K562 (cell line): ENCODE data around the gene HS3ST3B1. TPM values are rescaled to one million over a fixed set of nuclear protein-coding genes. Genes with fewer than 3 reads are reported as not detected.

ENCODE experiments used
- BRF1 ChIP-seq: IDR thresholded peaks from 3 replicates; pipeline ENCODE4 v1.6.1; 2011; ENCODE audit warnings: borderline replicate concordance, mild to moderate bottlenecking; ENCODE audit not compliant: insufficient read length; ENCODE audit errors: extremely low read depth
- CCAR2 ChIP-seq: fragments of 200-400 bp; formaldehyde crosslinking; IDR thresholded peaks from 2 replicates; pipeline ENCODE4 v1.6.1; 2017; ENCODE audit warnings: mild to moderate bottlenecking, low read depth, low read length
- CEBPG ChIP-seq, 3 experiments: fragments of 200-800 bp in 1 of 3; sonication (Bioruptor generic) in 1 of 3; sonication (generic) in 1 of 3; formaldehyde crosslinking in 1 of 3; IDR thresholded peaks in 2 of 3; conservative IDR thresholded peaks in 1 of 3; 2 replicates each; pipeline versions ENCODE4 v1.6.1 to v1.8.0; 2016 to 2022; ENCODE audit warnings: missing compliant biosample characterization in 2 of 3, missing genetic modification characterization in 2 of 3, mild to moderate bottlenecking in 1 of 3, missing genetic modification reagents in 1 of 3
- NR2F6 ChIP-seq: fragments of 450-650 bp; formaldehyde crosslinking; IDR thresholded peaks from 2 replicates; pipeline ENCODE4 v1.4.0; 2020; ENCODE audit warnings: mild to moderate bottlenecking
- PHB ChIP-seq: fragments of 250-450 bp; sonication (Bioruptor Pico); IDR thresholded peaks from 2 replicates; pipeline ENCODE4 v1.5.0; 2021
- PML ChIP-seq: IDR thresholded peaks from 2 replicates; pipeline ENCODE4 v1.6.1; 2012; ENCODE audit warnings: low read length, inconsistent platforms
- POLR2A ChIP-seq: fragments of 450-650 bp; conservative IDR thresholded peaks from 2 replicates; pipeline ENCODE4 v1.6.1; 2016
- PRMT5 ChIP-seq: sonication (generic); formaldehyde crosslinking; IDR thresholded peaks from 2 replicates; pipeline ENCODE4 v1.5.0; 2020; ENCODE audit warnings: missing genetic modification reagents
- TEAD4 ChIP-seq, 2 experiments: sonication (generic) in 1 of 2; formaldehyde crosslinking in 1 of 2; IDR thresholded peaks; 2 replicates each; pipeline versions ENCODE4 v1.6.1 to v1.8.0; 2012 to 2022; ENCODE audit warnings: borderline replicate concordance in 1 of 2, inconsistent platforms in 1 of 2, low read length in 1 of 2, mild to moderate bottlenecking in 1 of 2, missing genetic modification reagents in 1 of 2
- ZKSCAN8 ChIP-seq: fragments of 200-800 bp; sonication (Bioruptor generic); IDR thresholded peaks from 2 replicates; pipeline ENCODE4 v1.6.1; 2016; ENCODE audit warnings: missing genetic modification characterization, missing compliant biosample characterization
- polyA plus RNA-seq, 8 experiments: library from polyadenylated mRNA; depleted of rRNA in 4 of 8; stranded (reverse) in 5 of 8; unstranded in 3 of 8; fragments of >200 nt; fragmentation: Nextera tagmentation in 2 of 8; fragmentation: Illumina TruSeq in 1 of 8; extraction: Ambion mirVana in 2 of 8; extraction: Trizol in 1 of 8; gene quantifications; 2 replicates each; pipeline versions ENCODE4 v1.2.1 to v1.2.3, GENCODE V29; 2011 to 2014; ENCODE audit warnings: inconsistent platforms in 1 of 8, missing spikeins in 1 of 8
- total RNA-seq, 7 experiments: library from RNA; depleted of rRNA in 6 of 7; stranded (reverse); fragments of >200 nt in 6 of 7; fragmentation: Illumina TruSeq in 2 of 7; extraction: Trizol in 2 of 7; gene quantifications; 2 replicates each; pipeline versions ENCODE4 v1.2.1 to v1.2.3, GENCODE V29; 2011 to 2021; ENCODE audit warnings: low replicate concordance in 1 of 7
- TF ChIP-seq, protein P1 (sequence below): sonication (generic); formaldehyde crosslinking; IDR thresholded peaks from 2 replicates; pipeline ENCODE4 v1.4.0; 2020; ENCODE audit warnings: mild to moderate bottlenecking, missing genetic modification reagents
- TF ChIP-seq, protein P2 (sequence below), 2 experiments: fragments of 450-650 bp in 1 of 2; sonication (generic) in 1 of 2; formaldehyde crosslinking in 1 of 2; IDR thresholded peaks in 1 of 2; conservative IDR thresholded peaks in 1 of 2; 2 replicates each; pipeline versions ENCODE4 v1.6.1 to v1.8.1; 2016 to 2023; ENCODE audit warnings: mild to moderate bottlenecking in 2 of 2, moderate library complexity in 2 of 2, inconsistent platforms in 1 of 2, missing genetic modification reagents in 1 of 2
- TF ChIP-seq, protein P3 (sequence below): fragments of 450-650 bp; IDR thresholded peaks from 2 replicates; pipeline ENCODE4 v1.6.1; 2016
- TF ChIP-seq, protein P4 (sequence below): fragments of 450-650 bp; IDR thresholded peaks from 2 replicates; pipeline ENCODE4 v1.6.1; 2016; ENCODE audit warnings: low read depth

Gene HS3ST3B1
- total and polyA plus RNA-seq, 9 of the 15 experiments (the other 6 are each of a cell fraction or from before 2014, with no cell fraction given) = 1.9 to 12.9 (median 3.7) TPM

DNA sequence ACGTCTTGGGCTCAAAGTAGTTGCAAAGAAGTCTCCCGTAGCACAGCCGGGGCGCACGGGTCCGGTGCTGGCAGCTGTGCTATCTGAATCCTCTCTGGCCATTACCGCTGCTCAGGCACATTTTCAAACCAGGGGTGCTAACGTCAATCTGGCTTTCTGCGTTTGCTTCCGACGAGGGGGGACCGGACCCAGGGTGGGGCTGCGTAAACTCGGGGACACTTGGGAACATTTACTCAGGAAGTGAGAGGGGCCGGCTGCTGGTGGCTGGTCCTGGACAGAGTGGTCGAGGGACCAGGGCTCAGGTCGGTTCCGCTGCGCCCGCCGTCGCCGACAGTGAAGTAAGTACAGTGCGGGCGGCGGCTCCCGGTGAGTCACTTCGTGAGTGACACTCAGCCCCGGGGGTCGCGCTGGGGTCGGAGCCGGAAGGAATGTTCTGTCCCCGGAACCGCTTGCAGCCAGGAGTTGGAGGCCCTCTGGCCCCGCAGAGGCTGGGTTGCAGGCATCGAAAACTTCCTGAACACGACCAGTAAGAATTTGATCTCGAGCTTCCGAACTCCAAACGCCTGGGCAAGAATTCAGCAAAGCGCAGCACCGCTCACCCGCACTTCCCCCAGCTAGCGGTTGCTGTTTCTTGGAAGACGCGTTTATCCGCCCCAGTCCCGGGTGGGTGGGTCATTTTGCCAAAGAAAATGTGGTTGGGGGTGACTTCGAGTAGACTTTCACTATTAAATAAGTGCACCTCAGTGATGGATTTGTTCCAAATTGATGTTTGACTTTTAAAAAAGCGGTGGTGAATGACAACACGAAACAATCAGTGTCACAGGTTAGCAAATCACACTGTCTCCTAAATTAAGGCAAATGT is 1.4 kb upstream of the HS3ST3B1 start (continued):
- TF ChIP-seq TEAD4 (IDR thresholded peaks at IDR 0.05; ENCODE audit: low read length) (no peak), TEAD4 (CRISPR knock-in tag; IDR thresholded peaks at IDR 0.05; ENCODE audit: borderline replicate concordance) (no peak), PML (no peak), ZKSCAN8 (no peak), POLR2A (no peak), PRMT5 (CRISPR knock-in tag) (no peak), CCAR2 (no peak), BRF1 (no peak), CEBPG (CRISPR knock-in tag; IDR thresholded peaks at IDR 0.05) (no peak), CEBPG (tag; conservative IDR thresholded peaks at IDR 0.05 in 1 of 2, IDR thresholded peaks at IDR 0.05 in 1 of 2) (no peak), PHB (CRISPR knock-in tag) (no peak), NR2F6 (CRISPR knock-in tag) (no peak)
- TF ChIP-seq, protein P1, sequence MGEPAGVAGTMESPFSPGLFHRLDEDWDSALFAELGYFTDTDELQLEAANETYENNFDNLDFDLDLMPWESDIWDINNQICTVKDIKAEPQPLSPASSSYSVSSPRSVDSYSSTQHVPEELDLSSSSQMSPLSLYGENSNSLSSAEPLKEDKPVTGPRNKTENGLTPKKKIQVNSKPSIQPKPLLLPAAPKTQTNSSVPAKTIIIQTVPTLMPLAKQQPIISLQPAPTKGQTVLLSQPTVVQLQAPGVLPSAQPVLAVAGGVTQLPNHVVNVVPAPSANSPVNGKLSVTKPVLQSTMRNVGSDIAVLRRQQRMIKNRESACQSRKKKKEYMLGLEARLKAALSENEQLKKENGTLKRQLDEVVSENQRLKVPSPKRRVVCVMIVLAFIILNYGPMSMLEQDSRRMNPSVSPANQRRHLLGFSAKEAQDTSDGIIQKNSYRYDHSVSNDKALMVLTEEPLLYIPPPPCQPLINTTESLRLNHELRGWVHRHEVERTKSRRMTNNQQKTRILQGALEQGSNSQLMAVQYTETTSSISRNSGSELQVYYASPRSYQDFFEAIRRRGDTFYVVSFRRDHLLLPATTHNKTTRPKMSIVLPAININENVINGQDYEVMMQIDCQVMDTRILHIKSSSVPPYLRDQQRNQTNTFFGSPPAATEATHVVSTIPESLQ (CRISPR knock-in tag) = no peak
- TF ChIP-seq, protein P2, sequence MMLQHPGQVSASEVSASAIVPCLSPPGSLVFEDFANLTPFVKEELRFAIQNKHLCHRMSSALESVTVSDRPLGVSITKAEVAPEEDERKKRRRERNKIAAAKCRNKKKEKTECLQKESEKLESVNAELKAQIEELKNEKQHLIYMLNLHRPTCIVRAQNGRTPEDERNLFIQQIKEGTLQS (IDR thresholded peaks at IDR 0.05) = peak; percentile 59
- TF ChIP-seq, protein P2 (CRISPR knock-in tag; conservative IDR thresholded peaks at IDR 0.05) = no peak
- TF ChIP-seq, protein P3, sequence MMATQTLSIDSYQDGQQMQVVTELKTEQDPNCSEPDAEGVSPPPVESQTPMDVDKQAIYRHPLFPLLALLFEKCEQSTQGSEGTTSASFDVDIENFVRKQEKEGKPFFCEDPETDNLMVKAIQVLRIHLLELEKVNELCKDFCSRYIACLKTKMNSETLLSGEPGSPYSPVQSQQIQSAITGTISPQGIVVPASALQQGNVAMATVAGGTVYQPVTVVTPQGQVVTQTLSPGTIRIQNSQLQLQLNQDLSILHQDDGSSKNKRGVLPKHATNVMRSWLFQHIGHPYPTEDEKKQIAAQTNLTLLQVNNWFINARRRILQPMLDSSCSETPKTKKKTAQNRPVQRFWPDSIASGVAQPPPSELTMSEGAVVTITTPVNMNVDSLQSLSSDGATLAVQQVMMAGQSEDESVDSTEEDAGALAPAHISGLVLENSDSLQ = peak; percentile 79
- TF ChIP-seq, protein P4, sequence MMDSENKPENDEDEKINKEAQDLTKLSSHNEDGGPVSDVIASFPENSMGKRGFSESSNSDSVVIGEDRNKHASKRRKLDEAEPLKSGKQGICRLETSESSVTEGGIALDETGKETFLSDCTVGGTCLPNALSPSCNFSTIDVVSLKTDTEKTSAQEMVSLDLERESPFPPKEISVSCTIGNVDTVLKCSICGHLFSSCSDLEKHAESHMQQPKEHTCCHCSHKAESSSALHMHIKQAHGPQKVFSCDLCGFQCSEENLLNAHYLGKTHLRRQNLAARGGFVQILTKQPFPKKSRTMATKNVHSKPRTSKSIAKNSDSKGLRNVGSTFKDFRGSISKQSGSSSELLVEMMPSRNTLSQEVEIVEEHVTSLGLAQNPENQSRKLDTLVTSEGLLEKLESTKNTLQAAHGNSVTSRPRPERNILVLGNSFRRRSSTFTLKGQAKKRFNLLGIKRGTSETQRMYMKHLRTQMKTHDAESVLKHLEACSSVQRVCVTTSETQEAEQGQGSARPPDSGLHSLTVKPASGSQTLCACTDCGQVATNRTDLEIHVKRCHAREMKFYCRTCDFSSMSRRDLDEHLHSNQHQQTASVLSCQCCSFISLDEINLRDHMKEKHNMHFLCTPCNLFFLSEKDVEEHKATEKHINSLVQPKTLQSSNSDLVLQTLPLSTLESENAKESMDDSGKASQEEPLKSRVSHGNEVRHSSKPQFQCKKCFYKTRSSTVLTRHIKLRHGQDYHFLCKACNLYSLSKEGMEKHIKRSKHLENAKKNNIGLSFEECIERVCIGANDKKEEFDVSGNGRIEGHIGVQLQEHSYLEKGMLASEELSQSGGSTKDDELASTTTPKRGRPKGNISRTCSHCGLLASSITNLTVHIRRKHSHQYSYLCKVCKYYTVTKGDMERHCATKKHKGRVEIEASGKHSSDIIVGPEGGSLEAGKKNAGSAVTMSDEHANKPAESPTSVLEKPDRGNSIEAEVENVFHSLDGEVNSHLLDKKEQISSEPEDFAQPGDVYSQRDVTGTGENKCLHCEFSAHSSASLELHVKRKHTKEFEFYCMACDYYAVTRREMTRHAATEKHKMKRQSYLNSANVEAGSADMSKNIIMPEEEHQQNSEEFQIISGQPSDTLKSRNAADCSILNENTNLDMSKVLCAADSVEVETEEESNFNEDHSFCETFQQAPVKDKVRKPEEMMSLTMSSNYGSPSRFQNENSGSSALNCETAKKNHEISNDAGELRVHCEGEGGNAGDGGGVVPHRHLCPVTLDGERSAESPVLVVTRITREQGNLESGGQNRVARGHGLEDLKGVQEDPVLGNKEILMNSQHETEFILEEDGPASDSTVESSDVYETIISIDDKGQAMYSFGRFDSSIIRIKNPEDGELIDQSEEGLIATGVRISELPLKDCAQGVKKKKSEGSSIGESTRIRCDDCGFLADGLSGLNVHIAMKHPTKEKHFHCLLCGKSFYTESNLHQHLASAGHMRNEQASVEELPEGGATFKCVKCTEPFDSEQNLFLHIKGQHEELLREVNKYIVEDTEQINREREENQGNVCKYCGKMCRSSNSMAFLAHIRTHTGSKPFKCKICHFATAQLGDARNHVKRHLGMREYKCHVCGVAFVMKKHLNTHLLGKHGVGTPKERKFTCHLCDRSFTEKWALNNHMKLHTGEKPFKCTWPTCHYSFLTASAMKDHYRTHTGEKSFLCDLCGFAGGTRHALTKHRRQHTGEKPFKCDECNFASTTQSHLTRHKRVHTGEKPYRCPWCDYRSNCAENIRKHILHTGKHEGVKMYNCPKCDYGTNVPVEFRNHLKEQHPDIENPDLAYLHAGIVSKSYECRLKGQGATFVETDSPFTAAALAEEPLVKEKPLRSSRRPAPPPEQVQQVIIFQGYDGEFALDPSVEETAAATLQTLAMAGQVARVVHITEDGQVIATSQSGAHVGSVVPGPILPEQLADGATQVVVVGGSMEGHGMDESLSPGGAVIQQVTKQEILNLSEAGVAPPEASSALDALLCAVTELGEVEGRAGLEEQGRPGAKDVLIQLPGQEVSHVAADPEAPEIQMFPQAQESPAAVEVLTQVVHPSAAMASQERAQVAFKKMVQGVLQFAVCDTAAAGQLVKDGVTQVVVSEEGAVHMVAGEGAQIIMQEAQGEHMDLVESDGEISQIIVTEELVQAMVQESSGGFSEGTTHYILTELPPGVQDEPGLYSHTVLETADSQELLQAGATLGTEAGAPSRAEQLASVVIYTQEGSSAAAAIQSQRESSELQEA = no peak
